SK-N-MC (cell line): ENCODE results near the gene DPYD.

ENCODE experiments used
- EZH2 ChIP-seq: fragments of 200-600 bp; sonication (generic); IDR thresholded peaks from one replicate; pipeline ENCODE4 v1.6.1; 2017; ENCODE audit warnings: antibody characterized with exemption
- FOXP2 ChIP-seq: optimal IDR thresholded peaks from 2 replicates; pipeline ENCODE3; 2011; ENCODE audit warnings: mild to moderate bottlenecking, moderate library complexity; ENCODE audit not compliant: insufficient read depth; ENCODE audit errors: extremely low read length, control extremely low read depth
- POLR2AphosphoS5 ChIP-seq: IDR thresholded peaks from 2 replicates; pipeline ENCODE4 v1.6.1; 2012; ENCODE audit warnings: mild to moderate bottlenecking, low read depth, low read length, borderline replicate concordance

DNA sequence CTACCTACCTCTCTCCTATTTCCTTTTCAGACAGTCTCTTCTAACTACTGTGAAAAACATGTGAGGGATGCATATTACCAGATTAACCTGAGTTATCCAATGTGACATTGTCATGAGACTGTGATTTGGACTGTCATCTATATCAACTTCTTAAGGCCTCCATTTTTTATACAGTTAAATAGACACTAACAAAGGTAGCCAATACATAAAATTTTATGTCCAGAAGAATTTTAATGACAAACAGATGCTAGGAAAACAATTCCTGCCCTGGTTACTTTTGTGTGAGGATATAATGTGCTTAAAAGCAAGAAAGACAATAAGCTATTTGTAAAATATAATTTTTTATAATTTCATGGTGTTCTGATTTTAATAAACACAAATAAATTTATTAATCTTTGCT is 136.2 kb downstream of the DPYD start:
- no peak for TF ChIP-seq EZH2
- no peak for TF ChIP-seq POLR2AphosphoS5
- no peak for TF ChIP-seq FOXP2
